K562 (cell line): ENCODE measurements around the gene SHB. TPM values are rescaled to one million over a fixed set of nuclear protein-coding genes. Genes with fewer than 3 reads are reported as not detected.

Source experiments
- ATAC-seq: fragments of 200-7000 bp; cut with Tn5 transposase; 3 replicates; pipeline ENCODE4 v1.9.1; 2020; ENCODE audit warnings: moderate library complexity
- BruUV-seq: library from RNA; stranded (reverse); fragments of 400-500 nt; replicated peaks from 2 replicates; lab custom pipeline; 2021; lab: Mats Ljungman, UMichigan
- CTCF ChIA-PET: fragments of 300-600 bp; formaldehyde crosslinking; extraction: SDS; loops from one replicate; lab custom pipeline; 2021; ENCODE audit warnings: low intra/inter-chr PET ratio; lab: Yijun Ruan, JAX
- POLR2A ChIA-PET: fragments of 300-600, 350-650 bp; sonication (Branson Sonifier 250); formaldehyde crosslinking; extraction: SDS; loops from one replicate; lab custom pipeline; 2021; ENCODE audit warnings: antibody characterized with exemption, inconsistent platforms; lab: Yijun Ruan, JAX
- DNase-seq, 4 experiments: peaks; one replicate each; pipeline versions ENCODE4 v3.0.0 to v3.0.0-alpha.2; 2011 to 2018; ENCODE audit warnings: low spot score in 3 of 4, mixed read lengths in 3 of 4; ENCODE audit errors: extremely low read depth in 1 of 4
- FAIRE-seq: peaks from 2 replicates; lab custom pipeline; 2011; peaks lifted over from hg19 to GRCh38; lab: Jason Lieb, UNC
- H2AFZ ChIP-seq: 2 replicates; pipeline ENCODE4 v1.6.0; 2011; ENCODE audit warnings: low read depth, low read length, control low read depth, inconsistent platforms
- H3K27ac ChIP-seq: fragments of 200-600 bp; 3 replicates; pipeline ENCODE4 v1.8.0; 2011; ENCODE audit warnings: low read depth, mild to moderate bottlenecking, control low read depth, inconsistent platforms, low read length, moderate library complexity, mixed read lengths; ENCODE audit errors: extremely low read depth
- H3K27me3 ChIP-seq, 2 experiments: fragments of 300-600 bp in 1 of 2; 2 replicates in 1 of 2; 3 replicates in 1 of 2; pipeline versions ENCODE4 v1.6.0 to v1.8.0; 2011; ENCODE audit warnings: inconsistent platforms in 2 of 2, low read length in 2 of 2, mild to moderate bottlenecking in 1 of 2, mixed read lengths in 1 of 2, moderate library complexity in 1 of 2; ENCODE audit not compliant: control insufficient read depth in 2 of 2, insufficient read depth in 2 of 2
- H3K36me3 ChIP-seq: fragments of 300-600 bp; 3 replicates; pipeline ENCODE4 v1.8.0; 2011; ENCODE audit warnings: mild to moderate bottlenecking, low read length, inconsistent platforms; ENCODE audit not compliant: control insufficient read depth, insufficient read depth
- H3K4me1 ChIP-seq, 2 experiments: fragments of 200-600 bp in 1 of 2; replicated peaks in 1 of 2; 2 replicates in 1 of 2; 3 replicates in 1 of 2; pipeline versions ENCODE4 v1.5.1 to v1.8.0; 2011; ENCODE audit warnings: inconsistent platforms in 2 of 2, low read length in 2 of 2, mild to moderate bottlenecking in 1 of 2, mixed read lengths in 1 of 2, moderate library complexity in 1 of 2; ENCODE audit not compliant: control insufficient read depth in 2 of 2, insufficient read depth in 2 of 2
- H3K4me2 ChIP-seq: 2 replicates; pipeline ENCODE4 v1.6.1; 2011; ENCODE audit warnings: low read length, control low read depth, inconsistent platforms, mixed read lengths; ENCODE audit not compliant: insufficient read depth
- H3K4me3 ChIP-seq: fragments of 200-600 bp; sonication (generic), shearing (Covaris generic); 2 replicates; pipeline ENCODE4 v1.5.1; 2016; ENCODE audit warnings: control low read depth, inconsistent platforms
- H3K79me2 ChIP-seq: fragments of 200-600 bp; 3 replicates; pipeline ENCODE4 v1.8.0; 2011; ENCODE audit warnings: low read length, inconsistent platforms; ENCODE audit not compliant: control insufficient read depth, insufficient read depth
- H3K9ac ChIP-seq, 2 experiments: 2 replicates each; pipeline versions ENCODE4 v1.6.0 to v1.6.1; 2011; ENCODE audit warnings: low read depth in 2 of 2, low read length in 2 of 2, control low read depth in 1 of 2, inconsistent platforms in 1 of 2, mild to moderate bottlenecking in 1 of 2, mixed read lengths in 1 of 2; ENCODE audit not compliant: insufficient read depth in 1 of 2
- H3K9me1 ChIP-seq: one replicate; pipeline ENCODE4 v1.6.0; 2011; ENCODE audit warnings: inconsistent platforms, mild to moderate bottlenecking, low read length, moderate library complexity; ENCODE audit not compliant: control insufficient read depth, insufficient read depth
- H3K9me3 ChIP-seq: replicated peaks from 2 replicates; pipeline ENCODE4 v1.5.1; 2011; ENCODE audit warnings: low read depth, low read length, inconsistent platforms; ENCODE audit not compliant: control insufficient read depth, insufficient read depth
- H4K20me1 ChIP-seq: replicated peaks from 2 replicates; pipeline ENCODE4 v1.6.1; 2011; ENCODE audit warnings: low read length, inconsistent platforms, mixed read lengths; ENCODE audit not compliant: control insufficient read depth, insufficient read depth
- ARID2 ChIP-seq: fragments of 450-650 bp; IDR thresholded peaks from 2 replicates; pipeline ENCODE4 v1.6.1; 2017; ENCODE audit warnings: antibody characterized with exemption, mild to moderate bottlenecking
- BHLHE40 ChIP-seq: IDR thresholded peaks from 2 replicates; pipeline ENCODE4 v1.6.1; 2011; ENCODE audit warnings: low read length, improper control_type of control experiment
- C11orf30 ChIP-seq: fragments of 450-650 bp; IDR thresholded peaks from 2 replicates; pipeline ENCODE4 v1.6.1; 2016; ENCODE audit warnings: low read depth, mild to moderate bottlenecking
- CHD1 ChIP-seq: fragments of 200-600 bp; sonication (generic); IDR thresholded peaks from one replicate; pipeline ENCODE4 v1.6.1; 2012; ENCODE audit warnings: mild to moderate bottlenecking, moderate library complexity, low read length, inconsistent platforms
- L3MBTL2 ChIP-seq: fragments of 450-650 bp; IDR thresholded peaks from 2 replicates; pipeline ENCODE4 v1.6.1; 2016; ENCODE audit warnings: mild to moderate bottlenecking, moderate library complexity
- MBD2 ChIP-seq: sonication (generic); IDR thresholded peaks from 2 replicates; pipeline ENCODE4 v1.6.1; 2016; ENCODE audit warnings: low read depth, borderline replicate concordance
- MTA3 ChIP-seq: fragments of 450-650 bp; formaldehyde crosslinking; IDR thresholded peaks from 2 replicates; pipeline ENCODE4 v1.6.1; 2017; ENCODE audit warnings: mild to moderate bottlenecking, borderline replicate concordance
- NFE2L1 ChIP-seq: fragments of 450-650 bp; IDR thresholded peaks from 2 replicates; pipeline ENCODE4 v1.6.1; 2016; ENCODE audit warnings: missing genetic modification characterization, low read depth, mild to moderate bottlenecking, missing compliant biosample characterization, moderate library complexity, borderline replicate concordance
- NR2C1 ChIP-seq, 2 experiments: fragments of 450-650 bp; IDR thresholded peaks; 2 replicates each; pipeline ENCODE4 v1.6.1; 2017; ENCODE audit warnings: mild to moderate bottlenecking in 2 of 2, antibody characterized with exemption in 1 of 2, inconsistent platforms in 1 of 2, missing compliant biosample characterization in 1 of 2, missing genetic modification characterization in 1 of 2
- PPARD ChIP-seq: fragments of 250-450 bp; sonication (Bioruptor Pico); IDR thresholded peaks from 2 replicates; pipeline ENCODE4 v1.8.0; 2022; ENCODE audit warnings: inconsistent platforms, mild to moderate bottlenecking, moderate library complexity
- PRPF4 ChIP-seq: fragments of 200-400 bp; formaldehyde crosslinking; IDR thresholded peaks from one replicate; pipeline ENCODE4 v1.6.1; 2017; ENCODE audit warnings: low read length, low read depth, mild to moderate bottlenecking; ENCODE audit not compliant: insufficient read depth, poor library complexity, severe bottlenecking
- RBM39 ChIP-seq: fragments of 200-400 bp; formaldehyde crosslinking; optimal IDR thresholded peaks from 2 replicates; pipeline ENCODE3; 2018; ENCODE audit warnings: low read depth, low read length
- TAL1 ChIP-seq: fragments of 450-650 bp; IDR thresholded peaks from 2 replicates; pipeline ENCODE4 v1.6.1; 2016; ENCODE audit warnings: mild to moderate bottlenecking
- THRAP3 ChIP-seq: fragments of 450-650 bp; IDR thresholded peaks from 2 replicates; pipeline ENCODE4 v1.6.1; 2016; ENCODE audit warnings: mild to moderate bottlenecking, inconsistent platforms, borderline replicate concordance
- ZKSCAN1 ChIP-seq: fragments of 150-350 bp; IDR thresholded peaks from 2 replicates; pipeline ENCODE4 v1.6.1; 2016; ENCODE audit warnings: low read depth, low read length
- ZNF224 ChIP-seq: sonication (generic); formaldehyde crosslinking; IDR thresholded peaks from 2 replicates; pipeline ENCODE4 v1.8.0; 2022; ENCODE audit warnings: mild to moderate bottlenecking, missing genetic modification reagents
- ZNF316 ChIP-seq: fragments of 450-650 bp; IDR thresholded peaks from 2 replicates; pipeline ENCODE4 v1.6.1; 2016
- WGBS: fragments of 100-300 bp; shearing (Covaris generic); methylation state at CpG from one replicate; pipeline ENCODE4 v1.1.6; 2016; ENCODE audit warnings: low coverage, mixed read lengths; ENCODE audit not compliant: insufficient coverage; ENCODE audit errors: missing lambda C conversion rate; 5-methylcytosine and 5-hydroxymethylcytosine counted together
- in situ Hi-C: fragments of 300-500 bp; cut with MboI; formaldehyde crosslinking; loops from 4 replicates; pipeline ENCODE4 v1.15.0; 2018; ENCODE audit warnings: inconsistent platforms, mixed read lengths
- intact Hi-C: fragments of 100-400 bp; cut with micrococcal nuclease; formaldehyde crosslinking; loops from 2 replicates; pipeline ENCODE4 v1.14.2; 2022
- polyA plus RNA-seq, 8 experiments: library from polyadenylated mRNA; depleted of rRNA in 4 of 8; stranded (reverse) in 5 of 8; unstranded in 3 of 8; fragments of >200 nt; fragmentation: Nextera tagmentation in 2 of 8; fragmentation: Illumina TruSeq in 1 of 8; extraction: Ambion mirVana in 2 of 8; extraction: Trizol in 1 of 8; gene quantifications; 2 replicates each; pipeline versions ENCODE4 v1.2.1 to v1.2.3, GENCODE V29; 2011 to 2014; ENCODE audit warnings: inconsistent platforms in 1 of 8, missing spikeins in 1 of 8
- total RNA-seq, 7 experiments: library from RNA; depleted of rRNA in 6 of 7; stranded (reverse); fragments of >200 nt in 6 of 7; fragmentation: Illumina TruSeq in 2 of 7; extraction: Trizol in 2 of 7; gene quantifications; 2 replicates each; pipeline versions ENCODE4 v1.2.1 to v1.2.3, GENCODE V29; 2011 to 2021; ENCODE audit warnings: low replicate concordance in 1 of 7
- TF ChIP-seq, protein P1 (sequence below): fragments of 150-350 bp; conservative IDR thresholded peaks from 2 replicates; pipeline ENCODE4 v1.6.1; 2014; ENCODE audit warnings: low read length
- TF ChIP-seq, protein P2 (sequence below), 2 experiments: IDR thresholded peaks; 2 replicates each; pipeline ENCODE4 v1.6.1; 2012; ENCODE audit warnings: improper control_type of control experiment in 2 of 2, low read depth in 2 of 2, low read length in 2 of 2, borderline replicate concordance in 1 of 2

SHB gene
- total and polyA plus RNA-seq, 9 of the 15 experiments (the other 6 are each of a cell fraction or from before 2014, with no cell fraction given) = 0.78 to 16.0 (median 5.3) TPM

DNA sequence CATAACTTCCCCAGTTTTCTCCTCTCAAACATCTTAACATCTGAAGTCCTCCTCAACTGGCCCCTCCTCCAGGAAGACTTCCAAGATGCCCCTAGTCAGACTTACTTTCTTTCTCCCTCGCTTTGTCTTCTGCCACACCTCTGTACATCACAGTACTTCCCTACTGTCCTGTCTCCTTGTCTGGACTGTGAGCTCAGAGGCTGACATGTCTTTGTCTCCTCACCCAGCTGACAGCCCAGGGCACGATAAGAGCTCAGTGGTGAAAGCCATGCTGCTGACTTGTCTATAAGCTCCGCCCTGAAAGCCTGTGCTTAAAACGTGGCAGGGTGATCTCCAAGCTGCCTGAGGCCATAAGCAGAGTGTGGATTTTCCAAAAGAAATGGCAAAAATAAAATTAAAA is 132.1 kb downstream of the SHB start:
- no peaks in the 10 kb centered on the region for H3K9me3 ChIP-seq
- in situ Hi-C loops (no loop called here), intact Hi-C loops (no loop called here)
- H3K9ac ChIP-seq = no peak overlapping the region; a peak in 1 of 4 replicates
- DNase-seq (peak; percentile 83 to 93 (median 88)), FAIRE-seq (peak; percentile 99), ATAC-seq (peak; percentile 98)
- H3K4me2 ChIP-seq = no peak overlapping the region
- ChIA-PET CTCF (no interaction called here), POLR2A (interaction anchor here (0.6 to 1.6 kb wide), 5 partner anchors 10 to 129 kb away, joined by 3 to 9 read pairs (median 3); no protein-coding TSS in a partner anchor)
- H3K27ac ChIP-seq = peak overlapping the region; percentile 18; the same call in 1 of the 3 replicates
- BruUV-seq = no TSS peak
- no peaks in the 10 kb centered on the region for H3K9me1 ChIP-seq
- H3K4me3 ChIP-seq = no peak overlapping the region
- no peaks in the 10 kb centered on the region for H3K27me3 ChIP-seq
- no peak overlapping the region; the same call in 1 of the 2 replicates for H2AFZ ChIP-seq
- WGBS = 5% methylated on average over 4 of the region's 4 CpGs
- H3K4me1 ChIP-seq = peaks cover 17 to 20% of the 10 kb centered on the region in 2 experiments
- H4K20me1 ChIP-seq = 0 out of 2 replicates have a peak, but pooled peaks cover 4% of the 10 kb centered on the region
- no peaks in the 10 kb centered on the region for H3K79me2 ChIP-seq
- no peaks in the 10 kb centered on the region for H3K36me3 ChIP-seq
- no peak for TF ChIP-seq NFE2L1 (tag)
- TF ChIP-seq, protein P1, sequence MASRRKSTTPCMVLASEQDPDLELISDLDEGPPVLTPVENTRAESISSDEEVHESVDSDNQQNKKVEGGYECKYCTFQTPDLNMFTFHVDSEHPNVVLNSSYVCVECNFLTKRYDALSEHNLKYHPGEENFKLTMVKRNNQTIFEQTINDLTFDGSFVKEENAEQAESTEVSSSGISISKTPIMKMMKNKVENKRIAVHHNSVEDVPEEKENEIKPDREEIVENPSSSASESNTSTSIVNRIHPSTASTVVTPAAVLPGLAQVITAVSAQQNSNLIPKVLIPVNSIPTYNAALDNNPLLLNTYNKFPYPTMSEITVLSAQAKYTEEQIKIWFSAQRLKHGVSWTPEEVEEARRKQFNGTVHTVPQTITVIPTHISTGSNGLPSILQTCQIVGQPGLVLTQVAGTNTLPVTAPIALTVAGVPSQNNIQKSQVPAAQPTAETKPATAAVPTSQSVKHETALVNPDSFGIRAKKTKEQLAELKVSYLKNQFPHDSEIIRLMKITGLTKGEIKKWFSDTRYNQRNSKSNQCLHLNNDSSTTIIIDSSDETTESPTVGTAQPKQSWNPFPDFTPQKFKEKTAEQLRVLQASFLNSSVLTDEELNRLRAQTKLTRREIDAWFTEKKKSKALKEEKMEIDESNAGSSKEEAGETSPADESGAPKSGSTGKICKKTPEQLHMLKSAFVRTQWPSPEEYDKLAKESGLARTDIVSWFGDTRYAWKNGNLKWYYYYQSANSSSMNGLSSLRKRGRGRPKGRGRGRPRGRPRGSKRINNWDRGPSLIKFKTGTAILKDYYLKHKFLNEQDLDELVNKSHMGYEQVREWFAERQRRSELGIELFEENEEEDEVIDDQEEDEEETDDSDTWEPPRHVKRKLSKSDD = 0 out of 2 replicates have a peak, but pooled peaks have one; percentile 47
- TF ChIP-seq CHD1 = no peak
- peak; percentile 88 for TF ChIP-seq BHLHE40
- TF ChIP-seq PPARD (CRISPR knock-in tag) = no peak
- peak; percentile 61; the same call in 1 of the 2 replicates for TF ChIP-seq MTA3
- no peak for TF ChIP-seq RBM39
- no peak for TF ChIP-seq PRPF4
- peak; percentile 64; the same call in 1 of the 2 replicates for TF ChIP-seq L3MBTL2
- TF ChIP-seq MBD2 = no peak
- TF ChIP-seq ARID2 = no peak
- TF ChIP-seq ZNF224 (CRISPR knock-in tag) = no peak
- TF ChIP-seq, protein P2, sequence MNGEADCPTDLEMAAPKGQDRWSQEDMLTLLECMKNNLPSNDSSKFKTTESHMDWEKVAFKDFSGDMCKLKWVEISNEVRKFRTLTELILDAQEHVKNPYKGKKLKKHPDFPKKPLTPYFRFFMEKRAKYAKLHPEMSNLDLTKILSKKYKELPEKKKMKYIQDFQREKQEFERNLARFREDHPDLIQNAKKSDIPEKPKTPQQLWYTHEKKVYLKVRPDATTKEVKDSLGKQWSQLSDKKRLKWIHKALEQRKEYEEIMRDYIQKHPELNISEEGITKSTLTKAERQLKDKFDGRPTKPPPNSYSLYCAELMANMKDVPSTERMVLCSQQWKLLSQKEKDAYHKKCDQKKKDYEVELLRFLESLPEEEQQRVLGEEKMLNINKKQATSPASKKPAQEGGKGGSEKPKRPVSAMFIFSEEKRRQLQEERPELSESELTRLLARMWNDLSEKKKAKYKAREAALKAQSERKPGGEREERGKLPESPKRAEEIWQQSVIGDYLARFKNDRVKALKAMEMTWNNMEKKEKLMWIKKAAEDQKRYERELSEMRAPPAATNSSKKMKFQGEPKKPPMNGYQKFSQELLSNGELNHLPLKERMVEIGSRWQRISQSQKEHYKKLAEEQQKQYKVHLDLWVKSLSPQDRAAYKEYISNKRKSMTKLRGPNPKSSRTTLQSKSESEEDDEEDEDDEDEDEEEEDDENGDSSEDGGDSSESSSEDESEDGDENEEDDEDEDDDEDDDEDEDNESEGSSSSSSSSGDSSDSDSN (IDR thresholded peaks at IDR 0.05; ENCODE audit: borderline replicate concordance in 1 of 2, low read depth in 2 of 2, low read length in 2 of 2) = no peak
- TF ChIP-seq NR2C1 (IDR thresholded peaks at IDR 0.05) = no peak
- no peak for TF ChIP-seq NR2C1 (tag; IDR thresholded peaks at IDR 0.05)
- TF ChIP-seq ZKSCAN1 = peak; percentile 52; the same call in 1 of the 2 replicates
- TF ChIP-seq C11orf30 = no peak
- TF ChIP-seq THRAP3 = no peak
- peak; percentile 41; the same call in 1 of the 2 replicates for TF ChIP-seq ZNF316
- TF ChIP-seq TAL1 = peak; percentile 41; the same call in 1 of the 2 replicates
